Islet of Langerhans (tissue), 1 donor: ENCODE data around the gene LRRC73.
"Not testable (repeated sequence)": the region's sequence is repeated elsewhere in the genome, so short reads cannot be mapped to it uniquely, and the experiment has no call there.

Source experiments
- FAIRE-seq: peaks from one replicate; lab custom pipeline; 2011; peaks lifted over from hg19 to GRCh38; lab: Jason Lieb, UNC

Gene LRRC73

GRCh38 chr6:43491750-43492661 lies 18.1 kb downstream of the LRRC73 start:
- FAIRE-seq: no peak

GRCh38 chr6:43490523-43490939 lies 19.6 kb downstream of the LRRC73 start:
- no peak for FAIRE-seq

- no peak for FAIRE-seq
Measured at GRCh38 chr6:43489277-43490072, 20.7 kb downstream of the LRRC73 start.

GRCh38 chr6:43488667-43489276 lies 21.4 kb downstream of the LRRC73 start:
- no peak for FAIRE-seq

GRCh38 chr6:43481591-43482236 lies 28.4 kb downstream of the LRRC73 start:
- no peak for FAIRE-seq

GRCh38 chr6:43481075-43481474 lies 29.1 kb downstream of the LRRC73 start:
- FAIRE-seq: no peak

GRCh38 chr6:43478008-43478372 lies 32.2 kb downstream of the LRRC73 start:
- FAIRE-seq: no peak

- no peak for FAIRE-seq
Measured at GRCh38 chr6:43477235-43478007, 32.7 kb downstream of the LRRC73 start, which contains the start of gene TJAP1. Gene TJAP1 (plus strand): TSS chr6:43477570. CDS start chr6:43499002, 21,432 bp downstream.

- no peak for FAIRE-seq
Measured at GRCh38 chr6:43476746-43477145, 33.4 kb downstream of the LRRC73 start.

- no peak for FAIRE-seq
Measured at GRCh38 chr6:43475516-43475915, 34.6 kb downstream of the LRRC73 start.

GRCh38 chr6:43472515-43472914 lies 37.6 kb downstream of the LRRC73 start:
- no peak for FAIRE-seq

- FAIRE-seq: no peak
Measured at GRCh38 chr6:43471399-43471798, 38.7 kb downstream of the LRRC73 start.

GRCh38 chr6:43469947-43470346 lies 40.2 kb downstream of the LRRC73 start:
- FAIRE-seq: no peak

- no peak for FAIRE-seq
Measured at GRCh38 chr6:43468748-43469681, 41.1 kb downstream of the LRRC73 start.

- FAIRE-seq: no peak
Measured at GRCh38 chr6:43468240-43468639, 41.9 kb downstream of the LRRC73 start.

GRCh38 chr6:43467752-43468151 lies 42.4 kb downstream of the LRRC73 start:
- no peak for FAIRE-seq

- not testable (repeated sequence) for FAIRE-seq
Measured at GRCh38 chr6:43467265-43467664, 42.9 kb downstream of the LRRC73 start.

- no peak for FAIRE-seq
Measured at GRCh38 chr6:43465948-43466347, 44.2 kb downstream of the LRRC73 start.

GRCh38 chr6:43464337-43464736 lies 45.8 kb downstream of the LRRC73 start:
- no peak for FAIRE-seq

- no peak for FAIRE-seq
Measured at GRCh38 chr6:43461936-43462335, 48.2 kb downstream of the LRRC73 start.
